Measurements from ENCODE around the gene ERVK3-1. TPM values are rescaled to one million over a fixed set of nuclear protein-coding genes. Genes with fewer than 3 reads are reported as not detected.

Gene ERVK3-1
- total RNA-seq, 2 donors from 2014 or later: 39.6 to 54.2 TPM

DNA sequence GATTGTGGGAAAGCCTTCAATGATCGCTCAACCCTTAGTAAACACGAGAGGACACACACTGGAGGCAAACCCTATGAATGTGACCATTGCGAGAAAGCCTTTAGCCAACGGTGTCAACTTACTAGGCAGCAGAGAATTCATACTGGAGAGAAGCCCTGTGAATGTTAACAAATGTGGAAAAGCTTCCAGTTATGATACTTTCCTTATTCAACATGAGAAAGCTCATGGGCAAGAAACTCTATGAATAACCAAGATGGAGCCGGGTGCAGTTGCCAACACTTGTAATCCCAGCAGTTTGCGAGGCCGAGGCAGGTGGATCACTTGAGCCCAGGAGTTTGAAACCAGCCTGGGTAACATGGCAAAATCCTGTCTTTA is 42.3 kb upstream of the ERVK3-1 start:
- ATAC-seq (no peak), DNase-seq (no peak)
- TF ChIP-seq POLR2A (IDR thresholded peaks at IDR 0.05) (no peak), CTCF (IDR thresholded peaks at IDR 0.05) (no peak)
- Histone ChIP-seq H3K27ac (no peak overlapping the region), H3K27me3 (no peaks in the 10 kb centered on the region), H3K9me3 (peaks cover 0 to 95% (median 0%) of the 10 kb centered on the region in 3 donors), H3K36me3 (replicated peaks in 1 of 2; ENCODE audit: insufficient read depth in 1 of 2, low read depth in 2 of 2) (peaks cover 3 to 4% of the 10 kb centered on the region in 2 donors), H3K4me3 (no peak overlapping the region), H3K4me1 (no peaks in the 10 kb centered on the region)
- intact Hi-C loops (cut with DNase I): no loop called here
- 98 to 99% methylated on average over 7 of the region's 7 CpGs for WGBS, 2 donors

GRCh38 chr19:58265100-58265499 is 40.1 kb upstream of the ERVK3-1 start:
- H3K4me3 ChIP-seq: no peak overlapping the region
- H3K36me3 ChIP-seq (replicated peaks in 1 of 2; ENCODE audit: insufficient read depth in 1 of 2, low read depth in 2 of 2): no peaks in the 10 kb centered on the region
- DNase-seq (no peak), ATAC-seq (no peak)
- intact Hi-C loops (cut with DNase I): no loop called here
- peaks cover 0 to 83% (median 0%) of the 10 kb centered on the region in 3 donors for H3K9me3 ChIP-seq
- no peaks in the 10 kb centered on the region for H3K4me1 ChIP-seq
- TF ChIP-seq POLR2A (IDR thresholded peaks at IDR 0.05) (no peak), CTCF (IDR thresholded peaks at IDR 0.05) (no peak)
- no peak overlapping the region for H3K27ac ChIP-seq
- H3K27me3 ChIP-seq: no peaks in the 10 kb centered on the region
- WGBS, 2 donors: 97 to 100% methylated on average over 3 of the region's 3 CpGs

DNA sequence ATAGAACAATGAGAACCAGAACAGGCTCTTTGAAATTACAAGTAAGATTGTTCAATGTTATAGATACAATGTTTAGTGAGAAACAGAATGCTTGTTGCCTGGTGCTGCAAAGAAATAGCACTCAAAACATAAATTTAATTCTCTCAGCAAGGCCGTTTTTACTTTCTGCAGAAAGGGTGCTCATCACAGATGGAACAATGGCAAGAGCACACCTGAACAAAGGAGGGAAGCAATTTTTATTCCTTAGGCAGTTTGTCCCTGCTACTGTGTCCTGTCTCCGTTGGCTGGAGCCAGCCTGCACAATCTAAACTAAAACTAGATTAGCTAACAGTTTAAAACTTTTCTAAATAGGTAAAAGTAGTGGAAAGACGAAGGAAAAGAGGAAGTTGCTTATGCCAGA is 36.8 kb upstream of the ERVK3-1 start:
- no peak overlapping the region for H3K4me3 ChIP-seq
- TF ChIP-seq CTCF (IDR thresholded peaks at IDR 0.05) (no peak), POLR2A (IDR thresholded peaks at IDR 0.05) (no peak)
- no peak for ATAC-seq
- peaks cover 0 to 71% (median 0%) of the 10 kb centered on the region in 3 donors for H3K9me3 ChIP-seq
- DNase-seq: no peak
- intact Hi-C loops (cut with DNase I): no loop called here
- WGBS, 2 donors: 91 to 92% methylated on average over 3 of the region's 3 CpGs
- no peaks in the 10 kb centered on the region for H3K27me3 ChIP-seq
- H3K4me1 ChIP-seq: no peaks in the 10 kb centered on the region
- H3K36me3 ChIP-seq (replicated peaks in 1 of 2; ENCODE audit: insufficient read depth in 1 of 2, low read depth in 2 of 2): no peaks in the 10 kb centered on the region
- H3K27ac ChIP-seq: no peak overlapping the region

DNA sequence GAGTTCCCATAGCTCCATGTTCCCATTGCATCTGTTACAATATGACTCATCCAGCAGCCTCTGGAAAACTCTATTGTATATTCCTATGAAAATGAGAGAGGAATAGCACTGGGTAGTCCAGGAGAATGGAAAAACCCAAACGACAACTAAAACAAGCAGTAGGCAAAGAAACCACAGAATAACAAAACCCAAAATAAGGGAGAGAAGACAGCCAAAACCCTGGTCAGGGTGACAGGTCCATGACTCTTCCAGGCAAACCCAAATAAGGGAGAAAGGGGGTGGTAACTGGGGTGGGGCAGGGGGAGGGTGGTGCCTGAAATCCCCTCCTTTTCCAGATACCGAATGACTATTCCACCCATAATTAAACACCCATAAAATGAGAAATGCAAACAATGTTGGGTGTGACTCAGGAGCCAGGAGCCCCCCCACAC is 30.4 kb upstream of the ERVK3-1 start:
- Histone ChIP-seq H3K9me3 (peaks cover 0 to 21% (median 0%) of the 10 kb centered on the region in 3 donors), H3K27ac (no peak overlapping the region)
- no peak for ATAC-seq

More for the DNA sequence above, 30.4 kb upstream of the ERVK3-1 start:
- WGBS, 2 donors: 79 to 97% methylated on average over 2 of the region's 2 CpGs
- no peak for TF ChIP-seq CTCF (IDR thresholded peaks at IDR 0.05)
- TF ChIP-seq POLR2A (IDR thresholded peaks at IDR 0.05): no peak
- peaks cover 15% of the 10 kb centered on the region for H3K4me1 ChIP-seq
- DNase-seq: no peak
- H3K36me3 ChIP-seq (replicated peaks in 1 of 2; ENCODE audit: insufficient read depth in 1 of 2, low read depth in 2 of 2): no peaks in the 10 kb centered on the region
- intact Hi-C loops (cut with DNase I): no loop called here
- H3K4me3 ChIP-seq: no peak overlapping the region
- no peaks in the 10 kb centered on the region for H3K27me3 ChIP-seq
